ENCODE measurements around the gene LIPA.
A peak's percentile ranks its signal among the peaks of the same experiment; 100 is the strongest.

Gene LIPA

DNA sequence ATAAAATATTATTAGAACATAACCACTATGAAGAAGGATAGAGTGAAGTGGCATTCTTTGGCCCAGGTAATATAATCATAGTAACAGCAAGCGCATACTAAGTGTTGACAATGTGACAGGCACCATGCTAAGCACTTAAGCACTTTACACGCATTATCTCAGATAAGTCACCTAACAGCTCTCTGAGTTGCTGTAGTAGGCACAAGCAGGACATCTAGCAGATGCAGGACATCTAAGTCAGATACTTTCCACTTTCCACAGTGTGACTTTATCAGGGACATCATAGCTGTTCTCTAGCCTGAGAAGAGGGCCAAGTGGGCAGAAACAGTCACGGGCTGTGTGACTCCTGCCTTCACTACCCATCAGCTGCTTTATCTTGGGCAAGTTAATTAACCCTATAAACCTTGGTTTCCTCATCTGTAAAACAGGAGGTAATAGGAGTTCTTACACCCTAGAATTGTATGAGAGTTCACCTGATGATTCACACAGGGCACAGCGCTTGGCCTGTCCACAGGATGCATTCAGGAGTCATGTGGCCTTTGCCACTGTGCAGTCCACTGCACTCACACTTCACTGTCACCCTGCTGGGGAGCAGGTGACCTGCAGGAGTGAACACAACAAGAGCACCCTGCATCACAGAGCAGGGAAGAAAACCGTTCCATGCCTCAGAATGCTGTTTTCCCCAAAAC is 12.5 kb downstream of the LIPA start:
- no peak for DNase-seq

DNA sequence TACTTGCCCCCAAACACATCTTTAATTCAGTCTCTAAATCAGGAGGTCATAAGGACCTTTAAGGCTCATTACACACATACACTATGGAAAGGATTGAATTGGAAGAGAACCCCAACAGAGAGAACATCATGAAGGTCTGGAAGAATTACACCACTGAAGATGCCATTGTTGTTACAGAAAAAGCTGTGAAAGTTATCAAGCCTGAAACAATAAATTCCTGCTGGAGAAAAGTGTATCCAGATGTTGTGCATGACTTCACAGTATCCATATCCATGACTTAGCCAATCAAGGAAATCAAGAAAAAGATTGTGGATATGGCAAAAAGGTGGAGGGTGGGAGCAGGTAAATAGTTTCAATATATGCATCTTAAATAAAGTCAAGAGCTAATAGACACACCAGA is 13.7 kb downstream of the LIPA start:
- no peak for DNase-seq

DNA sequence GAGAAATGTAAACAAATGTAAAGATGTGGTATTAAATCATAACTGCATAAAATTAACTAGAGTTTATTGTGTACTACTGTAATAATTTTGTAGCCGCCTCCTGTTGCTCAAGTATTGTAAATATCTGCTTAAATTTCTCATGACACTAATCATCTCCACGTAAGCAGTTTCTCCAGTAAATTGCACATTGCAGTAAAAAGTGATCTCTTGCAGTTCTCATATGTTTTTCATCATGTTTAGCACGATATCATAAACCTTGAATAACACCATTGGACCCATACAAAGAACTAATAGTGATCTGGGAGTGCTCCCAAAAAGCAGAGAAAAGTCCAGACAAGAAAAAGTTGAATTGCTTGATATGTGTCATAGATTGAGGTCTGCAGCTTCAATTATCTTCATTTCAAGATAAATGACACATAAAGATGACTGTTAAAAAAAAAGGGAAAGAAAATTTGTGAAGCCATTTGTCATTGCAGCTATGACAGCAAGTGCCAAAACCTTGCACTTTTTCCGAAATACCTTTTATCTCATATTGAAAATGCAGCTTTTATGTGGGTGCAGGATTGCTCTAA is 15.3 kb downstream of the LIPA start:
- DNase-seq, result no peak

DNA sequence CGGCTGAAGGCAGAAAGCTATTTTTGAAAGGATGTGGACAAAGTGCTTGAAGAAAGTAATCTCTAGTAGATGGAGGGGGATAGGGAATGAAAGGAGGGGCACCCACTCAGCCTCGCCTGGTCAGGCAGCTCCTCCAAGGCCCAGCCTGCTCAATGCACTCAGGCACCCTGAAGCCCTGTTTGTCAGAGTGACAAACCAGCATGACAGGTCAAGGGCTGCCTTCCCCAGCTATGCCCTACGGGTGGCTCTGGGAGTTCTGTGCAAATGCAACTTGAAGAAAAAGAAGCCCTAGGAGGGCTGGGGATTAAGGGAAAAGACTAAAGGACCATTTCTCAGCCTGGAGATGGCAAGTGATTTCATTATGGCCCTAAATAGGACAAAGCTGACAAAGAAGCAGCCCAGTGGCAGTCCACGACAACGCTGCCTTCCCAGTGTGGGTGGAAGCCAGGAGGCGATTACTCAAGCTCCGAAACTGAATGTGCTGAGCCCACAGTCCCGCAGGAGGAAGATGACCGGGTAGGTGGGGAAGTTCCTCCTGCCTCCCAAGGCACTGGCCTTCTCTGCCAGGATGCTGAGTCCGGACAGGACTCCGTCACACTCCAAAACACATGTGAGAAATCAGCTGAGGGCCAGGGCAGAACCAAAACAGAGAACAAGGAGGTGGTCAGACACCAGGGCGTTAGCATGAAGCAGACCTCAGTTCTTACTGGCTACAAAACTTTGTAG is 16.3 kb downstream of the LIPA start:
- DNase-seq, result no peak

DNA sequence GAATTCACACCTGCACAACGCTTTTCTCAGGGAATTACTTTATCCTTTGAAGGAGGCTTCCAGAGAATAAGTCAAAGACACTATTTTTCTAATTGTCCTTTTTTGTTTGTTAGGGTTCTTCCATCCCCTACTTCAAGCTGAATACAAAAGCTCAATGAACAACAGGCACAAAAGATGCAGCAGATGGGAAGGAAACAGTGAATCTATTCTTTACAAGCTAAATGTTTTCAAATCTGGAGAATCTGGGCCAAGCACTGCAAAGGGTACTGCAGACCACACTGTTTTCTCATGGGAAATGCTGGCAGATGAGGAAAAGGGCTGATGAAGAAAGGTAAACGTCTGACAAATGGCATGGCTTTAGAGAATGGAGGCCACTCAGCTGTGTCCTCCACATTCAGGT is 18.5 kb downstream of the LIPA start:
- DNase-seq, result no peak

DNA sequence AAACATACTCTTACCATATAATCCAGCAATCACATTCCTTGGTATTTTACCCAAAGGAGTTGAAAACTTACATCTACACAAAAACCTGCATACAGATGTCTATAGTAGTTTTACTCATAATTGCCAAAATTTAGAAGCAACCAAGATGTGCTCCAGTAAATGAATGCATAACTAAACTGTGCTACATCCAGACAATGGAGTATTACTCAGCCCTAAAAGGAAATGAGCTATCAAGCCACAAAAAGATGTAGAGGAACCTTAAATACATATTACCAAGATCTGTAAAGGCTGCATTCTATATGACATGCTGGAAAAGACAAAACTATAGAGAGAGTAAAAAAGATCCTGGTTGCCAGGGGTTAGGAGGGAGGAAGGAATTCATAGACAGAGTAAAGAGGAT is 22.6 kb downstream of the LIPA start:
- no peak for DNase-seq

DNA sequence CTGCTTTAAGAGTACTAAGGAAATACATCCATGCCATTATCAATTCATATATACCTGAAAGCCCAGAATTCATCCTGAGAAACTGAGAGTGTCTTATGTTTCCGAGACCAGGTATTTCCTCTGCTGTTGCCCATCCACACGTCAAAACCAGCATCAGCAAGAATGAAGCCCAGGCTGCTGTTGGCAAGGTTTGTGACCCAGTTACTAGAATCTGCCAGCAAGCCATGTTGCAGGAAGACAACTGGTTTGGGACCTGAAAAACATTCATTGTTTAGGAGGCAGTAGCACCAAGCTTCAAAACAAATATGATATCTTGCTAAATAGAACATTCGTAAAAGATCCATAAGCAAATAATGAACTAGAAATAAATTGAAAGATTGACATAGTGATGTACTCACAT is 23.4 kb downstream of the LIPA start:
- no peak for DNase-seq

DNA sequence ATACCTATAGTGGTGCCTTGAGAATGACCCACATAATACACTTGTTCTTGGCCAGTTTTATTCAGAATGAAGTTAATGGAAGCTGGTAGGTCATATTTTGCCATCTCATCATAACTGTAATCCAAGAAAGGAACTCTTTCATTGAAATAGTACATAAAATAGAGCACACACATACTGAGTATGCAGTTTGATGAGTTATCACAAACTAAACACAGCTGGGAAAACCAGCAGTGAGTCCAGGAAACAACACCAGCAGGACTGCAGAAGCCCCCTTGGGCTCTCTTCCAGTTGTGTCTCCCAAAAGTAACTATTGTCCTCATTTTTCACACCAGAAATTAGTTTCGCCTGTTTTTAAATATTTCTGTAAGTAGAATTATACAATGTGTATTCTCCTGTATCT is 24.7 kb downstream of the LIPA start:
- no peak for DNase-seq

DNA sequence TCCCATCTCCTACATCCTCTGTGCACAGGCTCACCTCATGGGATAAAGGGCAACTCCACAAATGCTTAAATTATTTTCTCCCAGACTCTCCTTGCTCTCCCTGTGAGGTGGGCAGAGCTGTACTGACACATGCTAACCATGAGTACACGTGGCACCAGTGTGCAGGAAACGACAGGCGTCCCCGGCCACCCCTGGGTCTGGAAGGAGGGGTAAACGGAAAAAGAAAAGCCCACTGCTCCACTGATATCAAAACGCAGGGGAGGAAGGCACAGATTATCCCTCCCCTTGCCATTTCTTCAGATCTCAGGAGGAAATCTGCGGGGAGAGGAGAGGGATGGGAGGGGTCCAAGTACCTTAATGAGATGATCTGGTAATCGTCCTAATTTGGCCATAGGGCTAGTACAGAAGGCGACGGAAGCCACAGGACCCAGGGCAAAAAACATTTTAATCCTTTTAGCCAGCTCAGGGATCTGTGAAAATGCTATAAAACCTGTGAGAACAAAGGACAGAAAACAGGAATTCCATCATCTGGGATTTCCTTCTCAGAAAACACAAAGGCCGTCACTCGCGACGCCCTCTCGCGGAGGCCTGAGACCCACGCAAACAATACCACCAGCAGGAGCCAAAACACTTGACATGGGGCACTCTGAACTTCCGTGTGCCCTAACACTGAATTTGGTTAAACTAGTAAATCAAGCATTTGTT is 26.7 kb downstream of the LIPA start:
- no peak for DNase-seq

DNA sequence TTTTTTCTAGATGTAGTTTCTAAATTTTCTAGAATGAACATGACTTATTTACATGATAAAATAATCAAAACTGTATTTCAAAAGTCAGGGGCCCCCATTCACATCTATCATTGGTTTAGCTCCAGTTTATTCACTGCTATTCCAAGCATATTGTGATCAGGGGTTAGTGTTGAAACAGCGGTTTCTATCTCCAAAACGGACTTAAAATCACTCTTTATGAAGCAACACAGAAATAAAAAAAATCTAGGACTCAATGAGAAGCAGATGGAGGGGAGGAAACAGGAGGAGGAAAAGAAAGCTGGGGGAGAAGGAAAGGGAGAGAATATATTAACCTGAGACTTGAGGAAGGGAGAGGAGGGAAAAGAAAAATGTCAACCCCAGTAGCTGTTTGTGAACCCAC is 29.7 kb downstream of the LIPA start:
- DNase-seq, result no peak

DNA sequence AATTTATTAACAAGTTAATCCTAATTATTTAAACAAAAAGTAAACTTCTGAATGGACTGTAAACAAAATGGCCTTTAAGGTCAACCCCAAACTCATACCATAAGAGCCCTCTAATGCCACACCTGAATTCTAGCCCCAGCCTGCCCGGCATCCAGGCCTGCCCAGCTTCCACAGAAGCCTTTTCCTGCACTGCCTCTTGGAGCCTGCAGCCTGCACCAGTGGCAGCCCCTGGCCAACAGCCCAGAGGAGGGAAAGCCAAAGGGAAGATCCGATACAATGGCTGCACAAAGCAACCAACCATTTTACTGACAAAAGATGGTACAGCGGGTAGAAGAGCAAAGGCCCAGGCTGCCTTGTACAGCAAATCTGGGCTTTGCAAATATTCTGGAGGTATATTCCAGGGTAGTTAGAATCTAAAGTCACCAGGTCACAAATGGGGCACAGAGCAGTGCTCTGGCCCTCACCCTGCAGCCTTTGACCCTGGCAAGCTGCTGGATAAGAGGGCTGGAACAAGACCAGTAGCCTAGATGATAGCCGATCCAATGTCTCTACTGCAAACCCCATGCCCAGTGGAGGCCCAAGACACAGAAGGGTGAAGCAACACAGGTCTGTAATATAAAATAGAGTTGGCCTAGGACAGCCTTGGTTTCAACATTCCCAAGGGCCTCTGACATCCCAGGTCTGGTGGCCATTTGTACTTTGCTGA is 31.9 kb downstream of the LIPA start:
- DNase-seq, result no peak

DNA sequence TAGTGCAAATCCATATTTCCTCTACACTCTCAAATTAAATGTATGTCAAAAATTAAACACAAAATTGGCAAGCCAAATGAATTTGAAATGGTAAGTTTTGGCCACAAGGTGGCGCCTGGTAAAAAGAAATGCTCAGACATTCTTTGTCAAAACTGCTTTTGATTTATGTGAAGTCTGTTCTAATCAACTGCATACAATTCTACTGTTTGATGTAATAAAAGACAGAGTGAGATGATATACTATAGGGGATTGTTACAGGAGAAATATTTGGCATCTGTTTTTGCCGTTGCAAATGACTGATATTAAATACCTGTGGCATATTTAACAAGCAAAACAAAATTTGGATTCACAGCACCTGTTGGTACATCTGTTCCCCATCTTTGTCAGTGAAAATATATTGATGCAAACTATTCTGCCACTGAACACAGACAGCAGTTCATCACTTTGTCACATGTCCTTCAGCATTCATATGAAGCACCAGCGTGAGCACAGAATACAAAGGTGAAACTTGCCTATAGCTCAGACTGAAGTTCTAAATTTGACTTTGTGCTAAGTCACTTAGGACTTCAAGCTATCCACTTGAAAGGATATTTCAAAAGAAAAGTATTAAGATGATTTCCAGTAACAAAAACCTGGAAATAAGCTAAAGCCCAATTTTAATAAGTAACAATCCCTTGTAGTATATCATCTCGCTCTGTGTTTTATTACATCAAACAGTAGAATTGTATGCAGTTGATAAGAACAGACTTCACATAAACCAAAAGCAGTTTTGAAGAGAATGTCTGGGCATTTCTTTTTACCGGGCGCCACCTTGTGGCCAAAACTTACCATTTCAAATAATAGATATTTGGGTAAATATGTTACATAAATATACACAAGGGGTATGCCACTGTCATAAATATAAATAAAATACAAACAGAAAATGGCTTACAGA is 34.3 kb downstream of the LIPA start:
- peak in 1 of 2 experiments; percentile 4 for DNase-seq

DNA sequence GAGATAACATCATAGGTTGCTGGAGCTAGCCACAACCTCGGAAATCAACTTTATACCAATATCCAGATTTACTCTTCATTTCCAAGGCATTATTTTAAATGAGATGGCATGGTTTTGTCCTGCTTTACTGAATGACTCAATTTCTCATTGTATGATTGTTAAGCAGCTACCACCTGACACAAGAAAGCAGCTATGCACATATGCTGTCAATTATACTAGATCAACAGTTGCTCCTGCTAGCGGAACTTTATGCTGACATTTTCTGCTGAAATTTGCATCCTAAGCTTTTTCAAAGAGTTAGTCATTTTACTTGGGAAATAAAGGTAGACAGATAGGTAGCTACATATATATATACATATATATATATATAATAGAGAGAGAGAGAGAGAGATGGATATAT is 35.5 kb downstream of the LIPA start:
- no peak for DNase-seq

DNA sequence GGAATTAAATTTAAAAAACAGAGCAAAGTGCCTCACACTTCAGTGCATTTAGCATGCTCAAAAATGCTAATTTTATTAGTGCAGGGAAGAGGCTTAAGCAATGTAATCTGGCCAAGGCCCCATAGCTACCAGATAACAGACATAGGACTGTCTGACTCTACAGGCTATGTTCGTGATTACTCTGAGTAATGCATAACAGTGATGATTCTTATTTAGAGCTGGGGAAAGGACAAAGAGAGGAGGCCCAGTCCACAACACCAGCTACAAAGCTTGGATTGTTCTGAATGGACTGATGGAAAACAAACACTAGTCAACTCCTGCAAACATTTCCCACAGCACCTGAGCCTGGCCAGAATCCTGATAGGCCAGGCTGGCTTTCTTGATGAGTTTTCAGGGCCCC is 36.1 kb downstream of the LIPA start:
- no peak for DNase-seq

DNA sequence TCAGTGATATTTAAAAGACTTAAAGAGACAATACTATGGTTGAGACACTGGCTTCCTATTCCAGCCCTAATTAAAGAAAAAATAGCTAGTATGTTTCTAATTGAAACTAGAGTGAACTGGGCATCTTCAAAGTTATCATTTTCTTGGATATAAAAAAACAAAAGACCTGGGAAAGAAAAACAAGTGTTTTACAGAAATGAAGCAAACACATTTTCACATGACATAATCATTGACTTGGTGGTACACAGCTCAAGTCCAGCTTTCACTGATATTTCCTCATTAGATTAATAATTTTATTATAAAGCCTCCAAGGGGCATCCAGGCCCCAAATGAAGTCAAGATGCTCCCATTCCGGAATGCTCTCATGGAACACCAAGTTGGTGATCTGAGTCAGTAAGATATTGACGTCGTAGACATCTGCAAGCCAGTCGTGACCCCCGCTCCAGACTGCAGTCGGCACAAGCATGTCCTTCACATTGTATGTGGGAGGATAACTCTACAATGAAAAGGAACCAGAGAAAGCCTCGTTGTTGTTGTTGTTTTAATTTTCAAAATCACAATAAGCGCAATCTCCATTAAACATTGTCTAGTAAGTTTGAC is 36.9 kb downstream of the LIPA start:
- DNase-seq, result no peak

DNA sequence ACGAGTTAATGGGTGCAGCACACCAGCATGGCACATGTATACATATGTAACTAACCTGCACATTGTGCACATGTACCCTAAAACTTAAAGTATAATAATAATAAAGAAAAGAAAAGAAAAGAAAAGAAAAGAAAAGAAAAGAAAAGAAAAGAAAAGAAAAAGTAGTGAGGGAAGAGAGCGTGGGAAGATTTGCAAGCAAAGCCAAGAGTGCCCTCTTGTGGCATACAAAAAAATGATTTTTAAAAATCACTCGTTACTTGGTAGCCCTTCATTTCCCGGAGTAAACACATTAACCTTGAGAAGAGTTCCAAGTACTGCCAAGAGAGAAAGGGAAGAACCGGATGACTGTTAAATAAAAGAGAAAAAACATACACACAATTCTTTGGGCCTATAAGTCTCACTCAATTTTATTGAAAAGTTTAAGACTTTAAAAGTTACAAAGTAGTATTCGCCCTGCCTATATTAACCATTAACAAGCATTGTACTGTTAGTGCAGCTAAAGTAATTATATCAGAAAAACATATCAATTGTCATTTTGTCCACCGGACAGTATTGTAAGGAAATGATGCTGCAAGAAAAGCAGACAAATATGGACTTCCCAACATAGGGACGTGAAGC is 38.3 kb downstream of the LIPA start:
- DNase-seq, result no peak

DNA sequence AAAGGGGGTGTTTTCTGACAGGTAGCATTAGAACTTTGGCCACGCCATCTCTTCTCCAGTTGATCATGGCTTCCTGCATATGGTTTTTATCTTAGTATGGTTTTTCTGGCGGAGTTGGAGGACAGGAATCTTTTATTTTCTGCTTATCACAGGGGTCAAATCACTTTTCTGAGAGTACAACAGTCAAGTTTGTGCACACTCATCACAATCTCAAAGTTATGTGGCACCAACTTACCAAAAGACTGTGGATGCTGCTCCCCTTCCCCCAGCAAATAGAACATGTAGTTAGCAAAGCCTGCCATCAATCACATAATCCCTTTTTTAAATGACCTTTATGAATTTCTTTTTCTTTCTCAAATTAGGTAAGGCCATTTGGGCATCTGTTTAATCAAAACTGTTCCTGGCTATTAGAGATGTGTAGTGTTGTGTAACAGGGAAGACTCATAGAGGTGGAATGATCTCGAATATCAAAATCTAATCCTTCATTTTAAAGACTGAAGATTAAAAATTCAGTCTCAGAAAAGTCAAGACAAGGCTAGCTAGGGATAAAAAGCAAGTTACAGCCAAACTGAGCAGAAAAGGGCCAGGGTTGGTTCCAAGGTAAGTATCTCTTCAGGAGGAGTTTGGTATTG is 40.7 kb downstream of the LIPA start:
- no peak for DNase-seq

DNA sequence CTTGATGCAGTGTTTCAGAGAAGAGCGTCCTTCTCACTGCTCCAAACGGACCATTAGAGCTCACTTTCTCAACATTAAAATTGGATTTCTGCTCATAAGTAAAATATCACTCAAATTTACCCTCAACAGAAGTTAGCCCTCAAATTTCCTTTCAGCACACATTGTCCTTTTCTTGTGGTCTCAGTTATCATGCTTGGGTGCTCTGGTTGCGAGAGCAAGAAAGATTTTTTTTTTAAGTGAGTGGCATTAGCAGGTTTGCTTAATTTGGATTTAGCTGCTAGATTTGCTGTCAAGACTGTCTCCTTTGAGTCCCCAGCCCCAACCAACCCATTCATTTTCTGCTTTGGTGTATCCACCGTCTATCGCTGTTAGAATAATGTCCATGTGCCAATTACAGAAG is 41.9 kb downstream of the LIPA start:
- DNase-seq, result no peak

DNA sequence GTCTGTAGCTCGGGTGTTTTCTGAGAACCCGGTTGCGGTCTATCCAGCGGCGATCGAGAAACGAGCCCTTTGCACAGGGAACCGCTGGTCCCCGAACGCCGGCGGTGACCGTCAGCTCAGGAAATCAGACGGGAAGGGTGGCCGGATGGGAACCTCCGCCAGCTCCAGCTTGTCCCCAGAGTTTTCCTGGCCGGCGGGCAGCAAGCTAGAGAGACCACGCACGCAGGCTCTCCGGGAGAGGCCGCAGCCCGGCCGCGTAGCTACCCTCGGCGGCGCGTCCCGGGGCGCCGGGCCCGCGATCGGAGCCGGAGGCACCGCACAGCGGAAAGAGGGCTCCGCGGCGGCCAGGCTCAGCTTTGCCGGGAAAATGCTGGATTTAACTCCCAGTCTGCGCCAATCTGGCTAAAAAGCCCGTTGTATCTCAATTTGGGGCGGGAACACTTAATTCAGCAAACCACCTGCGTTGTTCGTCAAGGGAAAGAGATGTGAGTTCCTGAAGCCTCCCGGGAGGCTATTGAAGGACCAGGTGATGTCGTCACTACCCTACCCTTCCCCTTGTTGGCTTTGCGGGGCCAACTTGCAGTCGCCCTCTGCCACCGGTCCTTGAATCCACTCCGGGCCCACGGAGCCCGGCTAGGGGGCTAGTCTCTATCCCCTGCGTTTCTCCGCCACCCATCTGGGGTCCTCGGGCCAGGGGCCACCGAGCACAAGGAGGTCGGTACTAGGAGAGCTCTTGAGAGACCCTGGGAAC is 43.6 kb downstream of the LIPA start:
- DNase-seq, result no peak

Data from SHP77 (cell line).